ENCODE results near the gene PCGF3.

DNA sequence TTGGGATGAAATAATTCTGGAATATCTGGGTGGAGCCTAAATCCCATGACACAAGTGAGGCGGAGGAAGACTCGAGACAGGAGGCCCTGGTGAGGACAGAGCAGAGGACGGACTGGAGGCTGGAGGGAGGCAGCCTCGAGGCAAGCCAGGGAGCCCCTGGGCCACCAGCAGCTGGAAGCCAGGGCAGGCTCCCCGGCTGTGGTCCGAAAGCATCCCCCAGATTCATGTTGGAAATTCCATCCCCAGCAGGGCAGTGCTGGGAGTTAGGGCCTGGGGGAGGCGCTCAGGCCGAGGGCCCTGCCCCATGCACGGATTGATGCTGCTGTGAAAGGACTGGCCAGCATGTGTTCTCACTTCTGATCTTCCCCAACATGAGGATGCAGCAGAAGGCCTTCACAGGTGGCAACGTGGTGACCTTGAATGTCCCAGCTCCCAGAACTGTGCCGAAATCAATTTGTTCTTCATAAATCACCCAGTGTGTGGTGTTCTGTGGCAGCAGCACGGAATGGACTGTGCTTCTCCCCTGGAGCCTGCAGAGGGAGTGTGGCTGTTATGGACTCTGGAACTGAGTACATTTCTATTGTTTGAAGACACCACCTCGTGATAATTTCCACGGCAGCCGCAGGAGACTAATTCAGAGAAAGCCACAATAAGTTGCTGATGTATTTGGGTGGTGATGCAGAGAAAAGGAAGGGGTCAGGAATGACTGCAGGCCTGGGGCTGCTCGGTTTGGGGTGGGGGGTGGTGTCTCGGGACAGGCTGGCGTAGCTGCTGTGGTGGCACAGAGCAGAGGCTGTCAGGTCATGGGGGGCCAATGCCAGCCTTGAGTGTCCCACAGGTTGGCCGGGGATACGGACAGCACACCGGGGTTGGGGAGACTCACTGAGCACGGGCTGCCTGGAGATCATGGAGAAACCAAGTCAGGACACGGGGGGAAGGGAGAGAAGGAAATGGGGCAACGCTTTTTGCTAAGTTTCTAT is 56.9 kb downstream of the PCGF3 start:
- no peak for TF ChIP-seq EP300 (IDR thresholded peaks at IDR 0.05; ENCODE audit: borderline replicate concordance)
- TF ChIP-seq ZBTB7A (IDR thresholded peaks at IDR 0.05; ENCODE audit: low read depth), result no peak
- TF ChIP-seq TAF1 (IDR thresholded peaks at IDR 0.05; ENCODE audit: low read depth), result no peak
- TF ChIP-seq YY1 (IDR thresholded peaks at IDR 0.05; ENCODE audit: low read depth), result no peak
- TF ChIP-seq, protein P1, sequence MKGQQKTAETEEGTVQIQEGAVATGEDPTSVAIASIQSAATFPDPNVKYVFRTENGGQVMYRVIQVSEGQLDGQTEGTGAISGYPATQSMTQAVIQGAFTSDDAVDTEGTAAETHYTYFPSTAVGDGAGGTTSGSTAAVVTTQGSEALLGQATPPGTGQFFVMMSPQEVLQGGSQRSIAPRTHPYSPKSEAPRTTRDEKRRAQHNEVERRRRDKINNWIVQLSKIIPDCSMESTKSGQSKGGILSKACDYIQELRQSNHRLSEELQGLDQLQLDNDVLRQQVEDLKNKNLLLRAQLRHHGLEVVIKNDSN (IDR thresholded peaks at IDR 0.05), result no peak
- no peak for TF ChIP-seq TCF12 (IDR thresholded peaks at IDR 0.05; ENCODE audit: low read depth)
- TF ChIP-seq, protein P2, sequence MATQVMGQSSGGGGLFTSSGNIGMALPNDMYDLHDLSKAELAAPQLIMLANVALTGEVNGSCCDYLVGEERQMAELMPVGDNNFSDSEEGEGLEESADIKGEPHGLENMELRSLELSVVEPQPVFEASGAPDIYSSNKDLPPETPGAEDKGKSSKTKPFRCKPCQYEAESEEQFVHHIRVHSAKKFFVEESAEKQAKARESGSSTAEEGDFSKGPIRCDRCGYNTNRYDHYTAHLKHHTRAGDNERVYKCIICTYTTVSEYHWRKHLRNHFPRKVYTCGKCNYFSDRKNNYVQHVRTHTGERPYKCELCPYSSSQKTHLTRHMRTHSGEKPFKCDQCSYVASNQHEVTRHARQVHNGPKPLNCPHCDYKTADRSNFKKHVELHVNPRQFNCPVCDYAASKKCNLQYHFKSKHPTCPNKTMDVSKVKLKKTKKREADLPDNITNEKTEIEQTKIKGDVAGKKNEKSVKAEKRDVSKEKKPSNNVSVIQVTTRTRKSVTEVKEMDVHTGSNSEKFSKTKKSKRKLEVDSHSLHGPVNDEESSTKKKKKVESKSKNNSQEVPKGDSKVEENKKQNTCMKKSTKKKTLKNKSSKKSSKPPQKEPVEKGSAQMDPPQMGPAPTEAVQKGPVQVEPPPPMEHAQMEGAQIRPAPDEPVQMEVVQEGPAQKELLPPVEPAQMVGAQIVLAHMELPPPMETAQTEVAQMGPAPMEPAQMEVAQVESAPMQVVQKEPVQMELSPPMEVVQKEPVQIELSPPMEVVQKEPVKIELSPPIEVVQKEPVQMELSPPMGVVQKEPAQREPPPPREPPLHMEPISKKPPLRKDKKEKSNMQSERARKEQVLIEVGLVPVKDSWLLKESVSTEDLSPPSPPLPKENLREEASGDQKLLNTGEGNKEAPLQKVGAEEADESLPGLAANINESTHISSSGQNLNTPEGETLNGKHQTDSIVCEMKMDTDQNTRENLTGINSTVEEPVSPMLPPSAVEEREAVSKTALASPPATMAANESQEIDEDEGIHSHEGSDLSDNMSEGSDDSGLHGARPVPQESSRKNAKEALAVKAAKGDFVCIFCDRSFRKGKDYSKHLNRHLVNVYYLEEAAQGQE (IDR thresholded peaks at IDR 0.05; ENCODE audit: low read depth), result no peak
- TF ChIP-seq CREB1 (IDR thresholded peaks at IDR 0.05; ENCODE audit: low read depth), result no peak
- no peak for TF ChIP-seq EGR1 (IDR thresholded peaks at IDR 0.05)
- no peak for TF ChIP-seq FOXM1 (IDR thresholded peaks at IDR 0.05; ENCODE audit: borderline replicate concordance, low read depth)
- TF ChIP-seq MAX (IDR thresholded peaks at IDR 0.05), result no peak
- no peak for TF ChIP-seq TEAD4 (IDR thresholded peaks at IDR 0.05)
- no peak for TF ChIP-seq RAD21 (IDR thresholded peaks at IDR 0.05; ENCODE audit: low read depth)
